Measurements from ENCODE around the gene RAB10. TPM values are rescaled to one million over a fixed set of nuclear protein-coding genes. Genes with fewer than 3 reads are reported as not detected.

The RAB10 gene
- total and polyA plus RNA-seq, 2 of the 4 experiments (the other 2 are of a cell fraction) = 30.1 to 77.1 TPM

GRCh38 chr2:26073830-26074229 is 39.9 kb downstream of the RAB10 start:
- in situ Hi-C loops (cut with MboI; ENCODE audit: low sequenced_read_pairs) = no loop called here

More at GRCh38 chr2:26073830-26074229, 39.9 kb downstream of the RAB10 start:
- Histone ChIP-seq H3K4ac (ENCODE audit: low read depth, low read length) (no peak overlapping the region), H3K9me1 (ENCODE audit: insufficient read depth, low read length) (no peaks in the 10 kb centered on the region), H3K4me3 (ENCODE audit: insufficient read depth, low read depth, low read length) (no peak overlapping the region), H2BK120ac (ENCODE audit: low read depth, low read length) (no peak overlapping the region), H4K8ac (ENCODE audit: low read depth in 2 of 2, low read length in 2 of 2) (no peak overlapping the region), H3K14ac (replicated peaks; ENCODE audit: low read depth, low read length) (no peak overlapping the region), H3K9me3 (ENCODE audit: control insufficient read depth, insufficient read depth, low read length) (no peaks in the 10 kb centered on the region), H4K20me1 (ENCODE audit: insufficient read depth, low read length) (peaks cover 50% of the 10 kb centered on the region), H2BK20ac (ENCODE audit: low read depth, low read length) (no peak overlapping the region), H4K5ac (ENCODE audit: low read depth, low read length) (no peak overlapping the region), H3K18ac (ENCODE audit: low read depth, low read length) (no peak overlapping the region), H4K91ac (ENCODE audit: insufficient read depth, low read depth, low read length) (no peak overlapping the region), H3K9ac (ENCODE audit: low read depth, low read length) (no peak overlapping the region), H2AFZ (replicated peaks; ENCODE audit: low read length, poor library complexity) (no peak overlapping the region), H3K23ac (ENCODE audit: low read depth, low read length) (no peak overlapping the region), H2BK15ac (ENCODE audit: low read depth, low read length) (no peak overlapping the region), H2BK5ac (ENCODE audit: low read depth, low read length, poor library complexity, severe bottlenecking) (no peak overlapping the region), H3K79me1 (ENCODE audit: low read depth in 1 of 2, low read length in 2 of 2) (peaks cover 31 to 69% of the 10 kb centered on the region in 2 experiments), H3K27ac (ENCODE audit: insufficient read depth, low read length) (no peak overlapping the region), H2AK5ac (ENCODE audit: low read depth, low read length) (no peak overlapping the region), H3K4me2 (ENCODE audit: low read depth, low read length) (no peak overlapping the region), H3K4me1 (ENCODE audit: control insufficient read depth, insufficient read depth, low read length) (peaks cover 3% of the 10 kb centered on the region), H3K27me3 (ENCODE audit: control insufficient read depth, insufficient read depth, low read length) (no peaks in the 10 kb centered on the region), H3K56ac (ENCODE audit: extremely low read depth, insufficient read depth, low read length) (no peak overlapping the region), H2AK9ac (replicated peaks; ENCODE audit: low read depth, low read length, poor library complexity) (no peak overlapping the region), H3K36me3 (ENCODE audit: control insufficient read depth, insufficient read depth, low read length) (no peaks in the 10 kb centered on the region)
- POLR2A ChIA-PET (ENCODE audit: unreplicated experiment) = no interaction called here
- no peak for ATAC-seq (ENCODE audit: low read depth)
- TF ChIP-seq FOS (IDR thresholded peaks at IDR 0.05; ENCODE audit: low read depth, low read length) = no peak
- no peak for TF ChIP-seq CHD1 (IDR thresholded peaks at IDR 0.05; ENCODE audit: low read depth, low read length)
- TF ChIP-seq POLR2A (IDR thresholded peaks at IDR 0.05; ENCODE audit: low read depth, low read length) = no peak
- no peak for TF ChIP-seq RAD21 (IDR thresholded peaks at IDR 0.05; ENCODE audit: low read length)
- no peak for TF ChIP-seq CEBPB (IDR thresholded peaks at IDR 0.05; ENCODE audit: low read depth, low read length)
- no peak for TF ChIP-seq CTCF (conservative IDR thresholded peaks at IDR 0.05; ENCODE audit: low read depth, low read length)
- TF ChIP-seq BHLHE40 (IDR thresholded peaks at IDR 0.05; ENCODE audit: low read depth, low read length) = no peak
- TF ChIP-seq RCOR1 (IDR thresholded peaks at IDR 0.05; ENCODE audit: insufficient replicate concordance, low read length) = no peak
- TF ChIP-seq MAFK (IDR thresholded peaks at IDR 0.05; ENCODE audit: low read depth, low read length) = no peak
- TF ChIP-seq NFE2L2 (IDR thresholded peaks at IDR 0.05; ENCODE audit: low read depth, low read length) = no peak
- BruUV-seq (replicated peaks) = TSS peak; percentile 2
- CTCF ChIA-PET = no interaction called here
- intact Hi-C loops (cut with micrococcal nuclease) = no loop called here
- 92% methylated on average over 2 of the region's 3 CpGs; no CpG with 5 or more reads in 1 of the 2 experiments for WGBS, 2 experiments (ENCODE audit: extremely low coverage in 2 of 2, insufficient read length in 1 of 2)
- dilution Hi-C loops (cut with HindIII; ENCODE audit: low sequenced_read_pairs, unreplicated experiment) = no loop called here
- DNase-seq = no peak
